NCI-H128 (cell line): Measurements from ENCODE around the gene ID2.
A peak's percentile ranks its signal among the peaks of the same experiment; 100 is the strongest.

Experiments used
- DNase-seq: peaks from one replicate; lab custom pipeline; 2025; ENCODE audit not compliant: unreplicated experiment; lab: John Stamatoyannopoulos, UW

The ID2 gene, protein sequence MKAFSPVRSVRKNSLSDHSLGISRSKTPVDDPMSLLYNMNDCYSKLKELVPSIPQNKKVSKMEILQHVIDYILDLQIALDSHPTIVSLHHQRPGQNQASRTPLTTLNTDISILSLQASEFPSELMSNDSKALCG

GRCh38 chr2:8681786-8682692 lies at the start of gene ID2:
Gene ID2, plus strand, starts transcription at chr2:8682056. Its CDS starts 110 bp downstream, at chr2:8682166.
- DNase-seq: peak; percentile 99

DNA sequence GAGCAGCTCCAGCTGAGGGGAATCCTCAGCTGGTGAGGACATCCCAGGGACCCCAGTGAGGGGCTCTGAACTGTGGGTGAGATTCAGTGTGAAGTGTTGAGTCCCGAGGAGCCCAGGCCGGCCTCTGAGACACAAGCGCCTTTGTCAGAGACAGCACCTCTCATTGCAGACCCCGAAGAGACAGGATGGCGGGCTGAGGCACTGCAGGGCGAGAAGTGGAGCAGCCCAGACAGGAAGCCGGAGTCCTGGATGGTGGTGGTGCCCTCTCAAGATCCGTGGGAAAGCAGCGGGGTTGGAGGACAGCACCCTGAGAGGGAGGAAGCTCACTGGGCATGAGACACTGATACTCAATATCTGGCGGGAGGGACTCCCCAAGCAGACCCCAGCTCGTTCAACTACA lies 49.1 kb upstream of the ID2 start:
- DNase-seq: no peak

DNA sequence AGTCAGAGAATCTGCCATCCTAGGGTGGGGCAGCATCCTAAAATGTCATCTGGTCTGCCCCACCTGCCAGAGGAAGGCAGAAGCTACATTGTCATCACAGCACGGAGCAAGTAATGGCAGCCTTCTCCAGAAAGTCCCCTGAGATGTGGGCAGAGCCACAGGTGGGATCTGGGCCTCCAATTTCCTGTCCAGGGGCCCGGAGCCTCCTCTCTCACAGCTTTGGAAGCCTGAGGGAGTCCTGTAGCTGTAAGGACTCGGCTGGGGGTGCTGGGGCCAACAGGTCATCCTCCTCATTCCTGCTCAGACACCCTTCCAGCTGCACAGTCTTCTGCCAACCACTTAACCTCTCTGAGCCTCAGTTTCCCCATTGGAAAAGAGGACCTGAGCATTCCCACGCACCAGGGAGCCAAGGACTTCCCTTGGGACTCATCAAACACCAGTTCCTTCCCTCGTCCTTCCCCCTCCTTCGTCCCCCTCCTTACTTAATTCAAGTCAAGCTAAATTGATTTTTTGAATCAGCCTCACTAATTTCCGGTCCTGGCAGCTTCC lies 48.6 kb upstream of the ID2 start:
- no peak for DNase-seq

DNA sequence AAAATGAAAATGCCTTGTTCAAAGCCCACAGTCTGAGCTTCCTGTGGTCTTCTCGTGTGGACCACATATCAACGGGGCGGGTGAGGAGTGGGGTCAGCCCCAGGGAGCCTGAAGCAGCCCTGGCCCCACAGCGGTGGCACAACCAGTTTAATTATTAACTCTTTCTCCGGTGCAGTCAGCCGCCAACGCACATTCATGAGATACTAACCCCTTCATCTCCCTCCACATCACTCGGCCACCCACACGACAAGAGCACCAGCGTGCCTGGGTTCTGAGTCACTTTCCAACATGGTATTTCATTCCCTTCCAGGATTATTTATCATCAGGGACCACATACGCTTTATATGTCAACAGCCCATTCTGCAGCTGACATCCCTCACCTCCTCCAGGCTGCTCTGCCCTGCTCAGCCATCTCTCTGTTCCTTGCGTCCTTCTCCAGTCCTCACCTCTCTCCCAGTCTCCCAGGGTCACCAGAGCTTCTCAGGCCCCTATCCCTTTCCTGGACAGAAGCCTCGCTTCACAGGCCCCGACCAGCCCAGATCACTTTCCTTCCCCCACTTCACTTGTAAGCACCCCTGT lies 48.0 kb upstream of the ID2 start:
- DNase-seq: no peak

- DNase-seq: no peak
Measured at GRCh38 chr2:8634466-8635172, 47.2 kb upstream of the ID2 start.

- no peak for DNase-seq
Measured at GRCh38 chr2:8636041-8636491, 45.8 kb upstream of the ID2 start.

DNA sequence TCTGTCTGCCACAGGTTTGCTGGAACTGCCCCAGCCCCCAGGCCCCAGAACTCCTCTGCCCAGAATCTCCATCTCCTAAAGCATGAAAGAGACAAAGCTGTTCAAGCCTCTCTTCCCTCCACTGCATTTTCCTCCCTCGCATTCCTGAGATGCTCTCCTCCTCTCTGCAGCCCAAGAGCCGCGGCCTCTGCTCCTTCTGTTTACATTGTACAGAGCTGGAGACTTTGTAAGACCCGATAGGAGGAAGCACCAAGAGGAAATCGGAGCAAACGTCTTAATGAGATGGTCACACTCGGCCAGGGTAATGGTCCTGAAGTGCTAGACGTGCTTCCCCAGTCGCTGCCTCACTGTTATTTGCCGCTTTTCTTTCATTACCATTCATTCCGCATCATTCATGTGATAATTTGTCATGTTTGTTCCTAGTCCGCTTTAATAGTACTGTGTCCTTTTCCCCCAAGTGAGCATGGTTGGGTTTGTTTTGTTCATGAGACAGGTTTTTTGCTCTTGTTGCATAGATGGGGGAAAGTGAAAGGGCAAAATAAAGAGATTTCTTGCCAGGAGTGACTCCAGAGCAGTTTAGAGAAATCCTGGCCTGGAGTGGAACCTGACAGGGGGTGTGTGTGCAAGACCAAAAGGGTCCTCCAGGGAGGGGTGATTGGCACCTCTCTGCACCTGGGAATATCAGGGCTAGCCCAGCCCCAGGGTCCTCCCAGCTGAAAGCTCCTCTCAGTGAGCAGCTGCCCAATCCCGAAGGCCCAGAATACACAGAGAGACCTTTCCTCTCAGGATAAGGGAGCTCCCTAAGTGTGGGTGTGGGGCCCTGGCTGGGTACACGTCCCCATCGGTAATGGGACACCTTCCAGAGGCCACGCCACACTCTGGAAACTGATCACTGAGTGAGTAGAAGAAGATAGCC lies 44.9 kb upstream of the ID2 start:
- no peak for DNase-seq

DNA sequence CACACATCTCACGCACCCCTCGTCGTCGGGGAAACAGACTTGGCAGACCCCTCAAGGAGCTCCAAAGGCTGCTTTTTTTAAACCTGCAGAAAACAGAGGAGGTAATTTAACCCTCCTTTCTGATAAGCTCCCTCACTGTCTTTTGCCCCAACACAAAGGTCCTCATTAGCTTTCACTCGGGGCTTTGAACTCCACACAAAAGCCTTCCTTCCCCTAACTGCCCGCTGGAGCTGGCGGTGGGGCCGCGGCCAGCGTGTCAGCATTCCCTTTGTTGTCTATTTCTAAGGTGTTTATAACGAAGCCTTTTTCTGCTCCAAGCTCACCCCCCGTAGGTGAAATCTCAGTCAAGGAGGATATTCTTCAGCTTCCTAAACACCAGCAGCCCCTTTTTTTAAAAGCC lies 43.5 kb upstream of the ID2 start:
- DNase-seq: no peak

- no peak for DNase-seq
Measured at GRCh38 chr2:8639122-8639635, 42.7 kb upstream of the ID2 start.

DNA sequence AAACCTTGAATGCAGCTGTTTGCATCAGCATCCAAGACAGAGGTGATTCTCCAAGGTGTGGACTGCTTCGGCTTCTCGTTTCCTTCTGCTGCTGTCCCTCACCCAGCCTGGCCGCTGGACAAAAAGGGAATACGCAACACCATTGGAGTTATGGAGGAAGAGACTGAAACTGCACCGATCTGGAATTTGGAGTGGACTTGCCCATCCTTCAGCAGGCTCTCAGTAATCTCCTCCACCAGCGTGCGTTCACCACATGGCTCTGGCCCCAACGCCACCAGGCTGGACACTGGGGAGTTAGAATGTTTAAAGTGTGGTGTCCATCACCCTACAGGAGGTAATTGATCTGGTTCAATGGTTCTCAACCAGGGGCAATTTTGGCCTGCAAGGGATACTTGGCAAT lies 41.4 kb upstream of the ID2 start:
- no peak for DNase-seq

GRCh38 chr2:8641301-8641965 lies 40.4 kb upstream of the ID2 start:
- no peak for DNase-seq

- DNase-seq: no peak
Measured at GRCh38 chr2:8642366-8643068, 39.3 kb upstream of the ID2 start.

DNA sequence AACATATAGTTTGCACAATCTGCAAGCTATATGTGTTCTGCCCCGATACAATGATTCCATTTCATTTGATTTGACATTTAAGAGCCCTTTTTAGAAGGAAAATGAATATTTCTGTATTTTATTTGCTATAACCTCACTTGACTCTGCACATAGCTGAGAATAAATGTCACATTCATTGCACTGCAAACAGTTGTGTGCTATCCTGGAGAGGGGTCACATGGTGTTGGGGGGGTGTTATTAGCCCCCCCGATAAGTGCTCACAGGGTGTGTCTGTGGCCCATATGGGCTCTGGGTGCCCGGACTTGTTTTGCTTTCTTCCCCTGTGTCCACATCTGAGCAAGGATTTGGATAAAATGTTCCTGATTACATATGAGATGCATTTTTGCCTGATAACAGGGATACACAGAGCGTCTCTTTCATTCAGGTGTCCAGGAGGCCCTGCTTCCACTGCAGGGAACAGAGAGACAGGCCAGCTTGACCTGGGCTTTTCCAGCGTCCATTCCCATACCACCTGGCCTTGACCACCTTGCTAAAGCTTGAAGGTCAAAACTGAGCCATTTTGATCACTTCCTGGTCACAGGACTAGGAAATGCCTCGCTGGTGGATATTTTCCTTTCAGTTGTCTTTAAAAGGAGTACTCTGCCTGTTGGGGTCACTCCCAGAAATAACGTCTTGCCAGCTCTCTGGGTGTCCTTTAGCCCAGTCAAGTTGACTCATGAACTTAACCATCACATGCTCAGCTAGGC lies 38.4 kb upstream of the ID2 start:
- no peak for DNase-seq

- no peak for DNase-seq
Measured at GRCh38 chr2:8643996-8644356, 37.9 kb upstream of the ID2 start.

GRCh38 chr2:8644605-8645175 lies 37.2 kb upstream of the ID2 start:
- DNase-seq: no peak

GRCh38 chr2:8645176-8645831 lies 36.6 kb upstream of the ID2 start:
- no peak for DNase-seq

GRCh38 chr2:8646731-8647461 lies 35.0 kb upstream of the ID2 start:
- DNase-seq: no peak
